Ishikawa (cell line): Measurements from ENCODE around the gene SHB.

Source experiments
- CEBPB ChIP-seq: IDR thresholded peaks from 2 replicates; pipeline ENCODE4 v1.6.1; 2012
- CREB1 ChIP-seq: IDR thresholded peaks from 2 replicates; pipeline ENCODE4 v1.6.1; 2012; ENCODE audit warnings: low read depth
- EGR1 ChIP-seq: IDR thresholded peaks from 2 replicates; pipeline ENCODE4 v1.6.1; 2012
- EP300 ChIP-seq: IDR thresholded peaks from 2 replicates; pipeline ENCODE4 v1.6.1; 2012; ENCODE audit warnings: borderline replicate concordance
- FOXM1 ChIP-seq: IDR thresholded peaks from 2 replicates; pipeline ENCODE4 v1.6.1; 2012; ENCODE audit warnings: low read depth, borderline replicate concordance
- NFIC ChIP-seq: IDR thresholded peaks from 2 replicates; pipeline ENCODE4 v1.6.1; 2012
- RAD21 ChIP-seq: IDR thresholded peaks from 2 replicates; pipeline ENCODE4 v1.6.1; 2012; ENCODE audit warnings: low read depth
- TAF1 ChIP-seq: IDR thresholded peaks from 2 replicates; pipeline ENCODE4 v1.6.1; 2012; ENCODE audit warnings: low read depth, mild to moderate bottlenecking
- TCF12 ChIP-seq: IDR thresholded peaks from 2 replicates; pipeline ENCODE4 v1.6.1; 2012; ENCODE audit warnings: low read depth
- TEAD4 ChIP-seq: IDR thresholded peaks from 2 replicates; pipeline ENCODE4 v1.6.1; 2012
- YY1 ChIP-seq: IDR thresholded peaks from 2 replicates; pipeline ENCODE4 v1.6.1; 2012; ENCODE audit warnings: low read depth
- ZBTB7A ChIP-seq: IDR thresholded peaks from 2 replicates; pipeline ENCODE4 v1.6.1; 2012; ENCODE audit warnings: low read depth
- TF ChIP-seq, protein P1 (sequence below): IDR thresholded peaks from 2 replicates; pipeline ENCODE4 v1.6.1; 2012; ENCODE audit warnings: low read depth, mild to moderate bottlenecking
- TF ChIP-seq, protein P2 (sequence below): IDR thresholded peaks from 2 replicates; pipeline ENCODE4 v1.6.1; 2012
- TF ChIP-seq, protein P3 (sequence below): IDR thresholded peaks from 2 replicates; pipeline ENCODE4 v1.6.1; 2012

SHB gene

DNA sequence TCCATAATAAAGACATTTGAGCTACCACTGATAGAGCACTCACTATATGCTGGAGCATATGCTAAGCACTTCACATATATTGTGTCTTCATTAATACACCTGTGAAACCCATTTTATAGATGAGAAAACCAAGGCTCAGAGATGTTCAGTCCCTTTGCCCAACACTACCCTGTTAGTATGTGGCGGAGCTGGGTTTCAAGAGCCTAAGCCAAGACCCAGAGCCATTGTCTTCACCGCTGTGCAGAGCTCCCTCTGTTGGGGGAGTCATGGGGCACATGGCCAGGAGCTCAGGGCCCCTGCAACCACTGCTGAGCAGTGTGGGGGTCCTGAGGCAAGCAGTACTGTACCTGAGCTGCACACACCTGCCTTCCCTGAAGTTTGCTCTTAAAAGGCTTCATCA is 127.8 kb downstream of the SHB start:
- TF ChIP-seq RAD21 (no peak), CREB1 (no peak), TAF1 (no peak), CEBPB (no peak), TCF12 (no peak), ZBTB7A (no peak), EGR1 (no peak), NFIC (no peak), YY1 (no peak), FOXM1 (no peak), TEAD4 (no peak)
- TF ChIP-seq, protein P1, sequence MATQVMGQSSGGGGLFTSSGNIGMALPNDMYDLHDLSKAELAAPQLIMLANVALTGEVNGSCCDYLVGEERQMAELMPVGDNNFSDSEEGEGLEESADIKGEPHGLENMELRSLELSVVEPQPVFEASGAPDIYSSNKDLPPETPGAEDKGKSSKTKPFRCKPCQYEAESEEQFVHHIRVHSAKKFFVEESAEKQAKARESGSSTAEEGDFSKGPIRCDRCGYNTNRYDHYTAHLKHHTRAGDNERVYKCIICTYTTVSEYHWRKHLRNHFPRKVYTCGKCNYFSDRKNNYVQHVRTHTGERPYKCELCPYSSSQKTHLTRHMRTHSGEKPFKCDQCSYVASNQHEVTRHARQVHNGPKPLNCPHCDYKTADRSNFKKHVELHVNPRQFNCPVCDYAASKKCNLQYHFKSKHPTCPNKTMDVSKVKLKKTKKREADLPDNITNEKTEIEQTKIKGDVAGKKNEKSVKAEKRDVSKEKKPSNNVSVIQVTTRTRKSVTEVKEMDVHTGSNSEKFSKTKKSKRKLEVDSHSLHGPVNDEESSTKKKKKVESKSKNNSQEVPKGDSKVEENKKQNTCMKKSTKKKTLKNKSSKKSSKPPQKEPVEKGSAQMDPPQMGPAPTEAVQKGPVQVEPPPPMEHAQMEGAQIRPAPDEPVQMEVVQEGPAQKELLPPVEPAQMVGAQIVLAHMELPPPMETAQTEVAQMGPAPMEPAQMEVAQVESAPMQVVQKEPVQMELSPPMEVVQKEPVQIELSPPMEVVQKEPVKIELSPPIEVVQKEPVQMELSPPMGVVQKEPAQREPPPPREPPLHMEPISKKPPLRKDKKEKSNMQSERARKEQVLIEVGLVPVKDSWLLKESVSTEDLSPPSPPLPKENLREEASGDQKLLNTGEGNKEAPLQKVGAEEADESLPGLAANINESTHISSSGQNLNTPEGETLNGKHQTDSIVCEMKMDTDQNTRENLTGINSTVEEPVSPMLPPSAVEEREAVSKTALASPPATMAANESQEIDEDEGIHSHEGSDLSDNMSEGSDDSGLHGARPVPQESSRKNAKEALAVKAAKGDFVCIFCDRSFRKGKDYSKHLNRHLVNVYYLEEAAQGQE: no peak
- TF ChIP-seq, protein P2, sequence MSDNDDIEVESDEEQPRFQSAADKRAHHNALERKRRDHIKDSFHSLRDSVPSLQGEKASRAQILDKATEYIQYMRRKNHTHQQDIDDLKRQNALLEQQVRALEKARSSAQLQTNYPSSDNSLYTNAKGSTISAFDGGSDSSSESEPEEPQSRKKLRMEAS: no peak
- TF ChIP-seq, protein P3, sequence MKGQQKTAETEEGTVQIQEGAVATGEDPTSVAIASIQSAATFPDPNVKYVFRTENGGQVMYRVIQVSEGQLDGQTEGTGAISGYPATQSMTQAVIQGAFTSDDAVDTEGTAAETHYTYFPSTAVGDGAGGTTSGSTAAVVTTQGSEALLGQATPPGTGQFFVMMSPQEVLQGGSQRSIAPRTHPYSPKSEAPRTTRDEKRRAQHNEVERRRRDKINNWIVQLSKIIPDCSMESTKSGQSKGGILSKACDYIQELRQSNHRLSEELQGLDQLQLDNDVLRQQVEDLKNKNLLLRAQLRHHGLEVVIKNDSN: no peak

DNA sequence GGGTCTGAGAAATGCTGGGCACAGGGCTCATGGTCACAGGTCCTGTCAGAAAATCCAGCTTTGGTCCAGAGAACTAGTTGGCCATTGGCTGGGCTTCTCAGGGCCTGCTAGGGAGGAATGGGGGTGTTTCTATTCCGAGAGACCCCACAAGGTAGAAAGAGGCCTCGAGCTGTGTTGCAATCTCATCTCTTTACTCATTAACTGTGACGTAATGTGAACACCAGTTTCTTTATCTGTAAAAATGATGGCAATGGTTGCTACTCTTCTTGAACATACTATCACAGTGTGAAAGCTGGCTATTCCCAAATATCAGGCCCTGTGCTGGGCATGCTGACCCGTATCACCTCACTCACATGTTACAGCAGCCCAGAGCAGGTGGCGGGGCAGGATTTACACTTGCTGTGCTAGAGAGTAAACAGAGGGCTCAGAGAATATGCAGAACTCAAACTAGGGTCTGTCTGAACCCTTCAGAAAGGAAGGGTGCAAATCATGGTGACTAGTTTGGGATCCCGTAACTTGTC is 129.4 kb downstream of the SHB start:
- no peak for TF ChIP-seq TEAD4
- TF ChIP-seq YY1: no peak
- TF ChIP-seq, protein P2: no peak
- TF ChIP-seq, protein P1: no peak
- no peak for TF ChIP-seq ZBTB7A
- no peak for TF ChIP-seq EP300
- TF ChIP-seq, protein P3: no peak

DNA sequence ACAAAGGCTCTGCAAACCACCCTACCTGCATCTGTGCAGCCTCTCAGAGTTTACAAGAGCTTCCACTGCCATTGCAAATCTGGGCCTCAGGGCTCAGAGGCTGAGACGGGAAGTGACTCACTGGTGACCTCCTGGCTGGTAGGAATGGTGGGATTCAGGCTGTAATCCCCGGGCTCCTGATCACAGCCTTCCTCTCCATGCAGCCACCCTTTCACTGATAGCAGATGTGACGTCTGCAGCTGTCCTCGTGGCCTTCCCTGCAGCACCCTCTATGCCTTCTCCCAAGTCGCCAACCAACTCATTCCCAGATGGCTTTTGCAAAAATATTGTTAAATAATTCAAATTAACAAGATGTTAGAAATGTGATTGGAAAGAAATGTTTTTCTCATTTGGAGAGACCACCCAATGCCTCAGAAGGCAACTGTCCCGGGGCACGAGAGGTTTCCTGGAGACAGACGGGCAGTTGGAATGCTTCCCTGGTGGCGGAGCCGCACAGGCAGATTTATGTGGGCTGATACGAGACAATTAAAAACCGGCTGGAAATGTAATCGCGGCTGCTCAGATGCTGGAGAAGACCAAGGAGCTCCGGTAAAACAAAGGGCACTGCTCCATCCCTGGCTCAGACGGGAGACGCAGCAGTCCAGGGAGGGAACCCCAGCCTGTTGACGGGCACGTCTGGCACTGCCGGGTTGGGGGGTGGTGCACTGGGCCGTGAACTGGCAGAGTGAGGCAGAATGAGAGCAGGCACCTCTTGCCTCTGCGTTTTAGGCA is 130.7 kb downstream of the SHB start:
- TF ChIP-seq EP300 (no peak), TCF12 (no peak), CEBPB (no peak), TEAD4 (no peak), NFIC (no peak), CREB1 (no peak), FOXM1 (no peak), YY1 (no peak)
- TF ChIP-seq, protein P2: no peak
- TF ChIP-seq, protein P3: no peak

DNA sequence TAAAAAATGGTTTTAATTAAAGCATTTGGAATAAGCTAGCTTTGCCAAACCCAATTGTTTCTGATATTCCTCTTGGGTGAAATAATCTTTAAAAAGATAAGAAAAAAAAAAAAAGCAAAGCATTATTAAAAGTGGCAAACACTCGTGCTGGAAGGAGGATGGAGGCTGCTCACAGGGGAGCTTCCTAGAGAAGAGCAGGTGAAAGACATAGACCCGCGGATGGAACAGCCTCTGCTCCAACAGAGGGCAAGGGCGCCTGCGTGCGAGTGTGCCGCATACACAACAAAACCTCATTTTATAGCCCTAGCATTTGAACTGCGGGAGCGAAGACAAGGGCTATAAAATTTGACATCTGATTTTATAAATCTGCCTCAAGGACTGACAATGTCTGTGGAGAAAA is 131.7 kb downstream of the SHB start:
- no peak for TF ChIP-seq YY1
- TF ChIP-seq RAD21: no peak
- TF ChIP-seq CREB1: no peak
- TF ChIP-seq, protein P3: no peak
- no peak for TF ChIP-seq TAF1
- TF ChIP-seq CEBPB: no peak
- TF ChIP-seq ZBTB7A: no peak
- no peak for TF ChIP-seq EP300
- no peak for TF ChIP-seq TEAD4
- no peak for TF ChIP-seq NFIC
- TF ChIP-seq, protein P2: no peak
- TF ChIP-seq FOXM1: no peak
- TF ChIP-seq, protein P1: no peak
